MM.1S (cell line): ENCODE data around the gene SNCA.

Source experiments
- DNase-seq: peaks from one replicate; pipeline ENCODE4 v3.0.0-alpha.2; 2015
- H2AFZ ChIP-seq: fragments of 300-600 bp; sonication (generic); 2 replicates; pipeline ENCODE4 v1.6.0; 2016; ENCODE audit warnings: antibody characterized with exemption, low read length
- H3F3A ChIP-seq: fragments of 300-600 bp; sonication (generic); 2 replicates; pipeline ENCODE4 v1.6.1; 2016; ENCODE audit warnings: mild to moderate bottlenecking, antibody characterized with exemption, low read length, moderate library complexity, mixed read lengths; ENCODE audit not compliant: insufficient read depth
- H3K27ac ChIP-seq: fragments of 300-600 bp; sonication (generic); 2 replicates; pipeline ENCODE4 v1.5.1; 2016; ENCODE audit warnings: mild to moderate bottlenecking, low read length
- H3K27me3 ChIP-seq: fragments of 300-600 bp; sonication (generic); replicated peaks from 2 replicates; pipeline ENCODE4 v1.6.0; 2016; ENCODE audit warnings: low read length; ENCODE audit not compliant: insufficient read depth
- H3K36me3 ChIP-seq: fragments of 300-600 bp; sonication (generic); replicated peaks from 2 replicates; pipeline ENCODE4 v1.6.1; 2016; ENCODE audit warnings: mild to moderate bottlenecking, low read length, mixed read lengths; ENCODE audit not compliant: insufficient read depth
- H3K4me1 ChIP-seq: fragments of 300-600 bp; sonication (generic); 2 replicates; pipeline ENCODE4 v1.6.1; 2016; ENCODE audit warnings: low read length, mixed read lengths
- H3K4me2 ChIP-seq: fragments of 300-600 bp; sonication (generic); 2 replicates; pipeline ENCODE4 v1.6.0; 2016; ENCODE audit warnings: low read depth, low read length
- H3K4me3 ChIP-seq: fragments of 300-600 bp; sonication (generic); 2 replicates; pipeline ENCODE4 v1.5.1; 2016; ENCODE audit warnings: low read length, mixed read lengths
- H3K79me2 ChIP-seq: fragments of 300-600 bp; sonication (generic); 2 replicates; pipeline ENCODE4 v1.6.1; 2016; ENCODE audit warnings: mixed run types, low read length, mixed read lengths
- H3K9ac ChIP-seq: fragments of 300-600 bp; sonication (generic); 2 replicates; pipeline ENCODE4 v1.6.1; 2016; ENCODE audit warnings: low read length, mixed read lengths
- H3K9me2 ChIP-seq: fragments of 300-600 bp; sonication (generic); replicated peaks from 2 replicates; pipeline ENCODE4 v1.6.1; 2016; ENCODE audit warnings: mild to moderate bottlenecking, low read length, mixed read lengths; ENCODE audit not compliant: insufficient read depth
- H3K9me3 ChIP-seq: fragments of 300-600 bp; sonication (generic); replicated peaks from 2 replicates; pipeline ENCODE4 v1.6.1; 2016; ENCODE audit warnings: mild to moderate bottlenecking, low read length, mixed read lengths; ENCODE audit not compliant: insufficient read depth
- H4K20me1 ChIP-seq: fragments of 300-600 bp; sonication (generic); 2 replicates; pipeline ENCODE4 v1.6.1; 2016; ENCODE audit warnings: mild to moderate bottlenecking, low read length, moderate library complexity, mixed read lengths; ENCODE audit not compliant: insufficient read depth
- EZH2 ChIP-seq: fragments of 300-600 bp; sonication (generic); optimal IDR thresholded peaks from 2 replicates; pipeline ENCODE3; 2017; ENCODE audit warnings: low read depth, mild to moderate bottlenecking, antibody characterized with exemption, low read length, mixed read lengths
- EZH2phosphoT487 ChIP-seq: fragments of 300-600 bp; sonication (generic); IDR thresholded peaks from 2 replicates; pipeline ENCODE4 v1.6.1; 2018; ENCODE audit warnings: antibody characterized with exemption, low read length
- TF ChIP-seq, protein P1 (sequence below): fragments of 300-600 bp; sonication (generic); IDR thresholded peaks from 2 replicates; pipeline ENCODE4 v1.5.1; 2016; ENCODE audit warnings: antibody characterized with exemption, low read length, mixed read lengths

The SNCA gene

DNA sequence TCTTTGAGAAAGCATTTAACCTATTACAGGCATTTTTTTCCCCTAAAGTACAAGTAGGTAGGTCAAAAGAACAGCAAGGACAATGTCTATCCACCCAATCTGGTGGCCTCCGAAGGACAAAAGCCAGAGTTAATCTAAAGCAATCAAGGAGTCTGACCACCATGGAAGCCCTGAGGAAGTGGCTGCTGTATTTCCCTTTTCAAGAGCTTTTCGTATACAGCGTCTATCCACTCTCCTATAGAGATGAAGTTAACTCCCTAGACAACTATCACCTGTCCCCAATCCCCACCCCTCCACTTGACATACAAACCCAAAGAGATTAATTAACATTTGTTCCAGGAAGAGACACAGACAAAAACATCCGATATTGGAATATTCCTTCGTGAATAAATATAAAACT, 85.5 kb downstream of the SNCA start:
- Histone ChIP-seq H3K27ac (no peak overlapping the region), H2AFZ (no peak overlapping the region), H3K4me3 (no peak overlapping the region), H3K36me3 (no peaks in the 10 kb centered on the region), H3K9ac (no peak overlapping the region), H3K9me3 (no peaks in the 10 kb centered on the region), H3K79me2 (no peaks in the 10 kb centered on the region), H3K9me2 (no peaks in the 10 kb centered on the region), H4K20me1 (no peaks in the 10 kb centered on the region), H3K27me3 (no peaks in the 10 kb centered on the region), H3F3A (no peaks in the 10 kb centered on the region), H3K4me1 (no peaks in the 10 kb centered on the region), H3K4me2 (no peak overlapping the region)
- TF ChIP-seq, protein P1, sequence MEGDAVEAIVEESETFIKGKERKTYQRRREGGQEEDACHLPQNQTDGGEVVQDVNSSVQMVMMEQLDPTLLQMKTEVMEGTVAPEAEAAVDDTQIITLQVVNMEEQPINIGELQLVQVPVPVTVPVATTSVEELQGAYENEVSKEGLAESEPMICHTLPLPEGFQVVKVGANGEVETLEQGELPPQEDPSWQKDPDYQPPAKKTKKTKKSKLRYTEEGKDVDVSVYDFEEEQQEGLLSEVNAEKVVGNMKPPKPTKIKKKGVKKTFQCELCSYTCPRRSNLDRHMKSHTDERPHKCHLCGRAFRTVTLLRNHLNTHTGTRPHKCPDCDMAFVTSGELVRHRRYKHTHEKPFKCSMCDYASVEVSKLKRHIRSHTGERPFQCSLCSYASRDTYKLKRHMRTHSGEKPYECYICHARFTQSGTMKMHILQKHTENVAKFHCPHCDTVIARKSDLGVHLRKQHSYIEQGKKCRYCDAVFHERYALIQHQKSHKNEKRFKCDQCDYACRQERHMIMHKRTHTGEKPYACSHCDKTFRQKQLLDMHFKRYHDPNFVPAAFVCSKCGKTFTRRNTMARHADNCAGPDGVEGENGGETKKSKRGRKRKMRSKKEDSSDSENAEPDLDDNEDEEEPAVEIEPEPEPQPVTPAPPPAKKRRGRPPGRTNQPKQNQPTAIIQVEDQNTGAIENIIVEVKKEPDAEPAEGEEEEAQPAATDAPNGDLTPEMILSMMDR = no peak
- TF ChIP-seq EZH2phosphoT487 (no peak), EZH2 (no peak)
- DNase-seq = no peak

DNA sequence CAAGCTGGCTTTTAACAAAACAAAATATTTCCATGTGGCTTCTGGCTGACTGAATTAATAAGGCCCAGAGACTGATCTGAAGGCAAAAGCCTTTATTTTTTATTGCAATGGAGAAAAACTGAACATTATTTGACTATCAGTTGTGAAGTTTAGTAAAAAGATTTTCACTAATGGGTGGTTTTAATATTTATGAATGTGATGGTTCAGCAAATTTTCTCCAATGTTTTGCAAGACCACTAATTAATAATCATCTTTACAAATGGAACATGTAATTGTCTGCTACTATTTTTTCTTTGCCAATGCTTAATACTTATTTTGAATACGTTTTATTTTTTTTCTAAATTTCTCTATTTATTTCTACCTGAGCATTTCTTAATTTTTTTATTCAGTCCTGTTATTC, 90.6 kb downstream of the SNCA start:
- H3K36me3 ChIP-seq = no peaks in the 10 kb centered on the region

DNA sequence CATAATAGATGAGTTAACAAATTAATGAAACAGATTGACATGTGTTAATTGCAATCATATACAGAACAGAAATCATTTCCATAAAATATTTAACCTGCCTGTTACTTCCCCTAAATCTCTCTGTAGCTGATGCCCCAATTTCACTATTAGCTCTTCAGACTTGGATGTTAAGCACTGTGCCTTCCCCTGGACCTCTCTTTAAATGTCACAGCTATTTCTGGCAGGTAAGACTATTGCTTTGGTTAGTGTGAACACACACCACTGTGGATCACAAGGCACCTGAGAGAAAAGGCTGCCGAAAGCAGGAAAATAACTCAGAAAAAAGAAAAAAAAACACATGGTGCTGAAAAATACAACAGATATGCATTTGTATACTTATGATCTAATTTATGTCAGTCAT, 91.3 kb downstream of the SNCA start:
- TF ChIP-seq EZH2phosphoT487 = no peak
- TF ChIP-seq, protein P1 = no peak
- no peak for TF ChIP-seq EZH2

More for the DNA sequence above, 90.6 kb downstream of the SNCA start:
- Histone ChIP-seq H3K4me1 (no peaks in the 10 kb centered on the region), H3K4me2 (no peak overlapping the region), H3F3A (no peaks in the 10 kb centered on the region), H3K27me3 (no peaks in the 10 kb centered on the region), H4K20me1 (no peaks in the 10 kb centered on the region), H3K27ac (no peak overlapping the region), H3K4me3 (no peak overlapping the region), H3K9me2 (no peaks in the 10 kb centered on the region), H3K79me2 (no peaks in the 10 kb centered on the region), H3K9ac (no peak overlapping the region), H2AFZ (no peak overlapping the region), H3K9me3 (no peaks in the 10 kb centered on the region)
- DNase-seq = no peak
- TF ChIP-seq EZH2phosphoT487 = no peak
- TF ChIP-seq, protein P1 = no peak
- TF ChIP-seq EZH2 = no peak

More for the DNA sequence above, 91.3 kb downstream of the SNCA start:
- Histone ChIP-seq H4K20me1 (no peaks in the 10 kb centered on the region), H3K9ac (no peak overlapping the region), H3K9me3 (no peaks in the 10 kb centered on the region), H3K4me3 (no peak overlapping the region), H3K27ac (no peak overlapping the region), H3K27me3 (no peaks in the 10 kb centered on the region), H3F3A (no peaks in the 10 kb centered on the region), H3K4me2 (no peak overlapping the region), H2AFZ (no peak overlapping the region), H3K9me2 (no peaks in the 10 kb centered on the region), H3K4me1 (no peaks in the 10 kb centered on the region), H3K36me3 (no peaks in the 10 kb centered on the region), H3K79me2 (no peaks in the 10 kb centered on the region)
- DNase-seq = no peak
